ENCODE data around the gene SH3PXD2A. TPM values are rescaled to one million over a fixed set of nuclear protein-coding genes. Genes with fewer than 3 reads are reported as not detected.

The SH3PXD2A gene
- total RNA-seq, 4 donors from 2014 or later = 6.2 to 16.8 (median 11.4) TPM

- Histone ChIP-seq H3K27me3 (no peaks in the 10 kb centered on the region), H3K4me3 (no peak overlapping the region), H3K9me3 (no peaks in the 10 kb centered on the region), H3K27ac (no peak overlapping the region), H3K4me1 (peaks cover 38 to 52% of the 10 kb centered on the region in 2 donors), H3K36me3 (no peaks in the 10 kb centered on the region)
- intact Hi-C loops (cut with DNase I; ENCODE audit: low total_unique reads) (no loop called here), in situ Hi-C loops (cut with MboI; ENCODE audit: low sequenced_read_pairs in 4 of 4) (no loop called here)
- no peak for DNase-seq
- TF ChIP-seq POLR2A (IDR thresholded peaks at IDR 0.05) = no peak
- TF ChIP-seq CTCF (IDR thresholded peaks at IDR 0.05 in 4 of 5, conservative IDR thresholded peaks at IDR 0.05 in 1 of 5) = no peak
- no peak for ATAC-seq
These were observed 200.5 kb downstream of the SH3PXD2A start for GRCh38 chr10:103654925-103655324.

- no peaks in the 10 kb centered on the region for H3K36me3 ChIP-seq
- intact Hi-C loops (cut with DNase I; ENCODE audit: low total_unique reads) (loop anchor here (1.0 kb wide), 1 partner anchor 8 kb away; no protein-coding TSS in a partner anchor), in situ Hi-C loops (cut with MboI; ENCODE audit: low sequenced_read_pairs in 4 of 4) (no loop called here)
- H3K9me3 ChIP-seq = no peaks in the 10 kb centered on the region
- no peak for TF ChIP-seq POLR2A (IDR thresholded peaks at IDR 0.05)
- no peak for TF ChIP-seq CTCF (IDR thresholded peaks at IDR 0.05 in 4 of 5, conservative IDR thresholded peaks at IDR 0.05 in 1 of 5)
- H3K4me3 ChIP-seq = no peak overlapping the region
- no peaks in the 10 kb centered on the region for H3K27me3 ChIP-seq
- DNase-seq (no peak), ATAC-seq (no peak)
- H3K4me1 ChIP-seq = peaks cover 51 to 60% of the 10 kb centered on the region in 2 donors
- H3K27ac ChIP-seq = peak overlapping the region; percentile 61 to 80 (median 78)
These were observed 201.8 kb downstream of the SH3PXD2A start for GRCh38 chr10:103653581-103654037.

GRCh38 chr10:103652599-103653281, 202.6 kb downstream of the SH3PXD2A start:
- Histone ChIP-seq H3K4me1 (peaks cover 59 to 69% of the 10 kb centered on the region in 2 donors), H3K27ac (peak overlapping the region; percentile 61 to 80 (median 78)), H3K9me3 (no peaks in the 10 kb centered on the region), H3K4me3 (no peak overlapping the region), H3K27me3 (no peaks in the 10 kb centered on the region), H3K36me3 (no peaks in the 10 kb centered on the region)
- intact Hi-C loops (cut with DNase I; ENCODE audit: low total_unique reads) = loop anchor here (1.0 kb wide), 1 partner anchor 9 kb away; no protein-coding TSS in a partner anchor
- in situ Hi-C loops (cut with MboI; ENCODE audit: low sequenced_read_pairs in 4 of 4) = no loop called here
- peak; percentile 67 to 71 for ATAC-seq
- peak; percentile 72 to 93 for DNase-seq
- TF ChIP-seq CTCF (IDR thresholded peaks at IDR 0.05 in 4 of 5, conservative IDR thresholded peaks at IDR 0.05 in 1 of 5) (no peak), POLR2A (IDR thresholded peaks at IDR 0.05) (peak in 1 of 2 donors; percentile 26)

GRCh38 chr10:103651783-103652476, 203.4 kb downstream of the SH3PXD2A start:
- Histone ChIP-seq H3K36me3 (no peaks in the 10 kb centered on the region), H3K4me1 (peaks cover 67 to 75% of the 10 kb centered on the region in 2 donors), H3K4me3 (no peak overlapping the region), H3K9me3 (no peaks in the 10 kb centered on the region), H3K27ac (peak overlapping the region; percentile 61 to 80 (median 78)), H3K27me3 (no peaks in the 10 kb centered on the region)
- intact Hi-C loops (cut with DNase I; ENCODE audit: low total_unique reads) (no loop called here), in situ Hi-C loops (cut with MboI; ENCODE audit: low sequenced_read_pairs in 4 of 4) (no loop called here)
- ATAC-seq (no peak), DNase-seq (peak in 1 of 2 donors; percentile 44)
- TF ChIP-seq POLR2A (IDR thresholded peaks at IDR 0.05) (no peak), CTCF (IDR thresholded peaks at IDR 0.05 in 4 of 5, conservative IDR thresholded peaks at IDR 0.05 in 1 of 5) (no peak)

Data from gastrocnemius medialis (tissue), 4 donors.